ENCODE data around the gene TRAF3IP1.
"Not testable (repeated sequence)": the region's sequence is repeated elsewhere in the genome, so short reads cannot be mapped to it uniquely, and the experiment has no call there.

TRAF3IP1 gene

DNA sequence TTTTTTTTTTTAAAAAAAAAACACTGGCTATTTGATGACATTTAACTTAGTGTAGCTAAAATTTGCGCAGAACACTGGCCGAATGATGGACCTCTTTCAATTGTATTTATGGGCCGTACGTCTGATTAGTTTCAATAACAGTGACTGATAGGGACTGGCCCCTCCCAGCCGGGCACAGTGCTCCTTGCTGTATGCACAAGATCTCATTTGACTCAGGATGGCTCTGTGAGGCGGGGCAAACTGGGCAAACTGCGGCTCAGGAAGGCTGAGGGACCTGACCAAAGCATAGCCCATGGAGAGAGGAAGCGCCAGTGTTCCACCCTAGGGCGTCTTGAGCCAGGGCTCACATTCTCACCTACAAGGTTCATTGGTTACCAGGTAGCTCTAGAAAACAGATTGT is 21.2 kb downstream of the TRAF3IP1 start:
- DNase-seq: no peak

- no peak for DNase-seq
These were observed 23.7 kb downstream of the TRAF3IP1 start for GRCh38 chr2:238344035-238344434.

- DNase-seq: no peak
These were observed 24.2 kb downstream of the TRAF3IP1 start for GRCh38 chr2:238344517-238344916.

- no peak for DNase-seq
These were observed 25.1 kb downstream of the TRAF3IP1 start for GRCh38 chr2:238345297-238345968.

DNA sequence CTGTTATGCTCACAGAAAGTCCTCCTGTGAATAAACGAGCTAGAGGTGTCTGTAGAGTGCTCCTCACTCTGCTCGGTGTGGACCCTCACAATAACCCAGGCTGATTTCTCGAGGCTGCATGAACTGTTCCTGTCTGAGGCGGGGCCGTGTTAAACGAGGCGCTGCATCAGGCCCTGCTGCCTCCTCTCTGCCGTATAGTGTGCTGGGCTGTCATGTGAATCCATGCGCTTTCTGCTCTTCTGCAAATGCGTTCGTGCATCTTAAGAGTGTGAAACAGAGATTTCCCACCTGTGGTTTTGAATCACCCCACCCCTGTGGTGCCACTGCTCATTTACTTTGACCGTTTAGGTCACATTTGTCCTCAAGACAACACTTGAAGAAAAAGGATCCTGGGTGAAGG is 26.2 kb downstream of the TRAF3IP1 start:
- no peak for DNase-seq

- no peak for DNase-seq
These were observed 30.0 kb downstream of the TRAF3IP1 start for GRCh38 chr2:238350150-238350897.

DNA sequence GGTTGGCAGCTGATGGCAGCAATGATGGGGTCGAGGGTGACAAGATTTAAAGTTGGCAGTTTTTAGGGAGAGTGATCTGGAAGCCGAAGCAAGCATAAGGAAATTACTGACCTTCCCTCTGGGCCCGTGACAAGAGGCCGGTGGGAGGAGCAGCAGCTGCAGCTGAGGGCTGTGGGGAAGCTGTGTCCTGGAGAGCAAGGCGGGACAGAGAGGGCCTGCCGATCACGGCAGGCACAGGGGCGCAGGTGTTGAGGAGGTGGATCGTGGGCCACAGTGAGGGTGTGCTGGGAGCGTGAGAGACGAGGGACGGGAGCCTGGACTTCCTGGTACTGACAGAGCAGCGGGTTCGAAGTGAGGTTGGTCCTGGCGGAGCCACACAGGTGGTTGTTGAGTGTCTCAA is 31.0 kb downstream of the TRAF3IP1 start:
- DNase-seq: no peak

- DNase-seq: no peak
These were observed 32.0 kb downstream of the TRAF3IP1 start for GRCh38 chr2:238352361-238352760.

- no peak for DNase-seq
These were observed 38.5 kb downstream of the TRAF3IP1 start for GRCh38 chr2:238358769-238359168.

- DNase-seq: no peak
These were observed 39.1 kb downstream of the TRAF3IP1 start for GRCh38 chr2:238359403-238359802.

DNA sequence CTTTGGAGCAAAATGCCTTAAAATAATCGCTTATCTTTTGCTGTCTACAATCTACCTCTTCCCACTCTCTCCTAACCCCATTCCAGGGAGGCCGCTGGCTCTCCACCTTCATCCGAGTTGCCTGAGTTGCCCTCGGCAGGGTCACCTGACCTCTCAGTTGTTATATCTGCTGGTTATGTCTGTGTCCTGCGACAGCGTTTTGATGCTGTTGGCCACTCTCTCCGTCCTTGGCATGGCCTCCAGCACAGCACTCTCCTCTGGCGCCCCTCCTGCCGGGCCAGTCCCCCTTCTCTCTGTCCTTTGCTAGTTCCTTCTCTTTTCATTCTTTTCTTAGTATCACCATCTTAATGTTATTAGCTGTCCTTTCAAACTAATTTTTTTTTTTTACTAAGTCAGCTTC is 41.6 kb downstream of the TRAF3IP1 start:
- DNase-seq: no peak

DNA sequence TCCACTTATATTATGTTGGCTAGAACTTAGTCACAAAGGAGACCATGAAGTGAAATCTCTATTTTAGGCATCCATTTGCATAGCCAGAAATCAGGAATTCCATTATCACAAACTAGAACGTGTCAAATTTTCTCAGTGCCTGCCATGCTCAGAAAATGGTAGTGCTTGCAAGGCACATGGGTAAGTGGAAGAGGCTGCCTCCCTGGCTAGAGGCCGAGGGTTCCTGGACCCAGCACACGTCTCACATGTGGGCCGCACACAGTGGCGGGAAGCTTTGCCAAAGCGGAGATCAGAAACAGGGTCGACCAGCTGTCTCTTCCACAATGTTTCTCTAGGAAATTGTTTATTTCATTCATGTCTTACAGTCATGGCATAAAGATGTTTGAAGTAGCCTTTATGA is 42.3 kb downstream of the TRAF3IP1 start:
- DNase-seq: no peak

- DNase-seq: no peak
These were observed 49.3 kb downstream of the TRAF3IP1 start for GRCh38 chr2:238369591-238370040.

- no peak for DNase-seq
These were observed 49.9 kb downstream of the TRAF3IP1 start for GRCh38 chr2:238370094-238370822.

DNA sequence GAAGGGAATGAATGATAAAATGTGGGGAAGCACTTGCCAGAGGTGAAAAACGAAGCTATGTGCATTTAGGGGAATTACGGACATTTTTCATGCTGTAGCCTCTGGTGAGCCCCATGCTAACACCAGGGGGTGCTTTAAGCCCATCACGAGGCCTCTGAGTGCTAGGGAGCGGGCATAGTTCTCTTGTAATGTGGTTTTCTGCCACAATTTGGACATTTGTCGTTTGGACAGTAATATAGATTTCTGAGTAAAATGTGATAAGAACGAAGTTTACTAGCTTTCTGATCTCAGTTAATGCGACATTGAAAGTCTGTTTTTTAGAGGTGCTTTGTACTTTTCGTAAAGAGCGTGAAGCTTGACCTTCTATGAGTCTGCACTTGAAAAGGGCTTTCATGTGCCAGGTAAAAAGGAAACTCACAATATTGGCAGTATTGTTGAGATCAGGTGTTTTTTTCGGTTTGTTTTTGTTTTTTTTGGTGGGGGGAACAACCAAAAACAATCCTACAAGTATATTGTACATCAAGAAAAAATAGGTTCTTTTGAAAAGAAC is 50.6 kb downstream of the TRAF3IP1 start:
- peak; percentile 81 to 85 for DNase-seq

- not testable (repeated sequence) for DNase-seq
These were observed 52.0 kb downstream of the TRAF3IP1 start for GRCh38 chr2:238372277-238372676.

- peak; percentile 77 to 86 for DNase-seq
These were observed 56.6 kb downstream of the TRAF3IP1 start for GRCh38 chr2:238376884-238377391.

GRCh38 chr2:238378230-238379095 is 58.1 kb downstream of the TRAF3IP1 start:
- DNase-seq: no peak

DNA sequence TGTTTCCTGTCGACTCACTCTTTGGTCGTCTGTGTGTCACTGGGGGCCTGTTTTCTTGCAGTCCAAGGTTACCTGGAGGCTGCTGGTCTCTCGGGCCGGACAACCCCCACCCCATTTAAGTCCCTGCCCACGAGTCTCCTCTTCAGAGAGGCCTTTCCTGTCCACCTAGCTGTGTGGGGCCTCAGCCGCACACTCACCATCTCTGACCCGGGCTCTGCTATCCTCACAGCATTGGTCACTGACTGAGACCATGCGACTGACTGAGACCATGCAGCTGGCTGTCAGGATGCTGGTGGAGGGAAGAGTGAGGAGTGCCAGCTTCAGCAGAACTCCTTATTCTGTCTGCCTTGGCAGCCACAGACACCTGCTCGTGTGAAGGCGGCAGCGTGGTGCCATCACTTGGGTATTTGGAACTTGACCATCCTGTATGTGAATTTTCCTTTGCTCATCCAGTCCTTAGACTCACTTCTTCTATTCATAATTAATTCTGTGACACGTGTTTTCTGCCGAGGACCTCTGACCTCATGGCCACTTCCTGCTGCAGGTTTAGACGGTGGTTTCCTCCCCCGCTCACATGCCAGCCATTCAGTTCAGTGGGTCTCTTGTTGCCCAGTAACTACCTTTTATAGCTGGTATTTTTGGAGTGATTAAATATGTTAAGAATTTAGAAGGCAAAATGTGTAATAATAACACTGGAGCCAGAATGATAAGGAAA is 58.9 kb downstream of the TRAF3IP1 start:
- DNase-seq: peak; percentile 72 to 77

DNA sequence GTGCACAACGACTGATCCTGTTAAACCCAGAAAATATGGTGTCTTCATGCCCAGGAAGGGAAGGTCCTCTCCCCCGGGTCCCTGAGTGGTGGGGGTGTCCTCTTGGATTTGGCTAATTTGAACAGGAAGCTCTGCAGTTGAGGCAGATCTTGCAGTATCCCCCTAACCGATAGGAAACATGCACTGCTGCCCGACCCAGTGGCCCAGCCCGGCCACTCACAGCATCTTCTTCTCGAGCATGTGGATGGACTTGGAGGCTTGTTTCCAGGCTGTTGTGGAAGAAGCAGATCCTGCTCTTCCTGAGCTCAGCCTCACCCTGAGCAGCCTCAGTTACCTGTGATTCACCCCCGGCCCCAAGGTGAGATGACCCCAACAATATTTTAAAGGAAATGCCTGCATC is 60.0 kb downstream of the TRAF3IP1 start:
- DNase-seq: no peak

DNA sequence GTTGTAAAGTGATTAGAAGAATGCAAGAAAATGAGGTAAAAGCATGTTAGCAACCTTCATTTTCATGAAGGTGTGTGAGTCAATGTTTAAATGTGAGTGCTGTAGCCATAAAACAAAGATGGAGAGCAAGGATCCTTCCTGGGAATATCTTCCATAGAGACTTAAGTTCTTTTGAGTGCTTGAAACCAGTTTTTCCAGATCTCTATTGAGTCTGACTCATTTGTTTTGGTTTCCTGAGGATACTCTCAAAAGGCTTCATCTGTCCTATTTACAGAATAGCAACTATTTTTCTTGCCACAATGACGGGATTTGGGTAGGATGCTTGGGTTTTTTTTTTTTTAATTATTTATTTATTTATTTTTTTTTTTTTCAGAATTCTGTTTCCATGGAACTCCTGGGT is 60.5 kb downstream of the TRAF3IP1 start:
- DNase-seq: no peak

Measured in inflammatory macrophage (primary cell).